Fibroblast of skin of right biceps (primary cell): Measurements from ENCODE around the gene TM9SF3.

Source experiments
- DNase-seq: peaks from one replicate; pipeline ENCODE4 v3.0.0-alpha.2; 2013

Gene TM9SF3

DNA sequence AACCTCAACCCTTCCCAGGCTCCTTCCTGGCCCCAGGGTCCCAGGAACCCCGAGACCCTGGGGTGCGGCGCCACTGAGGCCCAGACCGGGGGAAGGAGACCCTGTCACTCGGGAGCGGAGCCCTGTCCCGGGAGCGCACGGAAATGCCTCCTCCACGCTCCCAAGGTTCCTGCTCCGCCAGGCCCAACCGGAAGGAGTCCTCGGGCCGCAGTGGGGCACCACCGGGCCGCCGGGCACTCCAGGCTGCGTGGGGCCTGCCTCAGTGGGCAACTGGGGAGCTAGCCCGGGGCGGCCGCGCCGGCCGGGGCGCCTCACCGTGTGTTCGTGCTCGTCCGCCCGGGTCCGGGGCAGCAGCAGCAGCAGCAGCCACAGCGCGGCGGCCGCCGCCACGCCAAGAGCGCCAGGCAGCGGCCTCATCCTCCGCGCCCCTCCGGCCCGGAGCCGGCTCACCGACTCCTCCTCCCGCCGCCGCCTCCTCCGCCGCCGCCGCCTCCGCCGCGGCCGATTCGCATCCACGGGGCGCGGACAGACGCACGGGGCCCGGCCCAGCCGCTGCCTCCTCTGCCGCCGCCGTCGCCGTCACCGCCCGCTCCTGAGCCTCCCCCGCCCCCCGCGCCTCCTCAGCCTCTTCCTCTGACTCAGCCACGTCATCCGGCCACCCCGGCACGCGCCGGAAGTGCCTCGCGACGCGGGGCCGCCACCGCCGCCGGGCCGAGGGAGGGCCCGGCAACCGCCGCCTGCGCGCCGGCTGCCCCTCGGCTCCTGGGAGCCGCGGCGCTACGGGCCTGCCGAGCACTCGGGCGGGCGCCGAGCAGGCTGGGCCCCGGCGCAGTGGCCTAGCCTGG lies at the start of gene TM9SF3:
TSS of gene TM9SF3 (minus strand) at position 594 of the 845 bp plus-strand sequence. CDS start at position 417, 177 bp downstream.
- peak; percentile 93 for DNase-seq

DNA sequence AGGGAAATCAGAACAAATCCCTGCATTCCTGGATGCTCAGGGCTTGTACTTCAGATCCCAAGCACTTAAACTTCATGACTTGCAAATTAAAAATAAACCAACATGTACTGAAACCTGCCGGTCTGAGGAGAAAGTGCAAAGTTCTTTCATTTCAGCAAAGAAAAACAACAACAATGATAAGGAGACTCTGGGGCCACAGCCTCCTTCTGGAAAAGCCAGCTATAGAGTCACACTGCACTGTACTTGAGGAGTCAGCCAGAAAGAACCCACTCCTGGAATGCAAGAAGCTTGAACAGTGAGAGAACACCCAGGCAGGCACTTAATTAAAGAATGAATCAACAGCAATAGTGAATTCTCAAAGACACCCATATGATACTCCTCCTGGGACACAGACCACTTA lies 49.7 kb upstream of the TM9SF3 start:
- DNase-seq = no peak

DNA sequence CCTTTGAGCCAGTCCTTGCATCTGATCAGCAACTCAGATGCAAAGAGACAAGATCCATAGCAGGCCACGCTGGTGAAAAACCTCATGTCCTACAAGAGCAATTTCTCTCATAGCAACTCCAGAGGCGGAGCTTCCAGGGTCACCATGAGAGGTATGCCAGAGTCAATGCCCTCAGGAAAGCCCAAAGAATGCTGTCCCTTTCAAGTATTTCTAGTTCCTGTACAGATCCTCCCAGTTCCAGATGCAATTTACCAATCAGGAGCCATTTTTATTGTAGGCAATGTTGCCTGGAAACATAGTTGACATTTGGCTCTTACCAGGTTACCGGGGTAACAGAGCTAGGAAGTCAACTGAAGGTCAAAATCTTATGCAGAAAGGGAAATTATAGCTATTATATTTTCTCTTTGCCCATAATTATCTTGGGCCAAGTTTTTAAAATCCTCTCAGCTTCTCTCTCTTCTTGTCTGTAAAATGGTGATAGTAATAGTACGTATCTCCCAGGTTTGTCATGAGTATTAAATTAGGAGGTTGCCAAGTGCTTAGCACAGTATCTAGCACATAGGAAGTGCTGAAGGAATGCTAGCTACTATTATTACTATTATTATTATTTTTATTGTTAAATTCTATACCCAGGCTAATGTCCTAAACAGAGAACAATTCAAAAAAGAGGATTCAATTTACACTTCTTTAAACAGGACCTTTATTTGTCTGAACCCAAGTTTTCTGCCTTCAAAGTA lies 46.3 kb upstream of the TM9SF3 start:
- no peak for DNase-seq

DNA sequence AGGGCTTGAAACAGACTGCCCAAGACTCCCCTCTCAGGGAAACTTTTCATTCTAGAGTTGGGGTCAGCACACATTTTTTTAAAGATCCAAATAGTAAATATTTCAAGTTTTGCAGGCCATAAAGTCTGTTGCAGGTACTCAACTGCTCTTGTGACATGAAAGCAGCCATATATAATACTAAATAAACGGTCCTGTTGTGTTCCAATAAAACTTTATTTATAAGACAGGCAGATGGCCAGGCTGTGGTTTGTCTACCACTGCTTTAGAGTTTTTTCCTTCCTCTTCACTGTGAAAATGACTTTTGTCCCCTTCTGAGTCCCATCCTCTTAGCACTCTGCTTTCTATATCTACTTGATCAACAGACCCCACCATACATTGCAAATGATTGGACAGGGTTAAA lies 40.5 kb upstream of the TM9SF3 start:
- DNase-seq = no peak

DNA sequence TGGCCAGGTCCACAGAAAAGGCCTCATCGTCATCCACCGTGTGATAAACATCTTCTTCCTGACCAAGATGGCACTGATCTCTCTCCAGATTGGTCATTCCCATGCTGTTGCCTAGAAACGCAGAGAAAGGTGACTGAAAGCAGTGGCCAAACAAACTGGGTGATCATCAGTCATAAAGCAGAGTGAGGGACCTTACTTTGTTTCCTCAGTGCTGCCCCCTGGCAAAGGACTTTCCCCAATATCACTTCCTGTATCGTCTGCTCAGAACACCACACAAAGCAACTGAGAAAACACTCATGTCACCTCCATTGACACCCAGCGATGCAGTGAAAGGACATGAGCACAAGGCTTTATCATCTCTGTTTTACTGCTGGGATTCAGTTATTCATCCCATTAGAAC lies 40.0 kb upstream of the TM9SF3 start:
- DNase-seq = no peak

DNA sequence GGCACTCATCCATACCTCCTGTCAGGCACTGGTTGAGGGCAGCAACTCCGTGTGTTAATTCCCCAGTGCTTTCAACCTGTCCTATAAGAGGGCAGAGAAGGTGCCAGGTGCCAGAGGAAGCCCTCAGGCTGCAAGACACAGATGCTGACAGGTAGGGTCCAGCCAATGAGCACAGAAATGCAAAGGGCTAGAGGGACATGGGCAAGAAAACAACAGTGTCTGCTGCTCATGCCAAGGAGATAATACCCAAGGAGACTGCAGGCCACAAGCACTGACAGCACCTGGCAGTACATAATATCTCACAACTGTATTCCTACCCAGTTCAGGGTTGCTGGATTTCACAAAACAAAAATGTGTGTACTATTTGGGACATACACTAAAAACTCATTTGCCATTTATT lies 38.4 kb upstream of the TM9SF3 start:
- no peak for DNase-seq

DNA sequence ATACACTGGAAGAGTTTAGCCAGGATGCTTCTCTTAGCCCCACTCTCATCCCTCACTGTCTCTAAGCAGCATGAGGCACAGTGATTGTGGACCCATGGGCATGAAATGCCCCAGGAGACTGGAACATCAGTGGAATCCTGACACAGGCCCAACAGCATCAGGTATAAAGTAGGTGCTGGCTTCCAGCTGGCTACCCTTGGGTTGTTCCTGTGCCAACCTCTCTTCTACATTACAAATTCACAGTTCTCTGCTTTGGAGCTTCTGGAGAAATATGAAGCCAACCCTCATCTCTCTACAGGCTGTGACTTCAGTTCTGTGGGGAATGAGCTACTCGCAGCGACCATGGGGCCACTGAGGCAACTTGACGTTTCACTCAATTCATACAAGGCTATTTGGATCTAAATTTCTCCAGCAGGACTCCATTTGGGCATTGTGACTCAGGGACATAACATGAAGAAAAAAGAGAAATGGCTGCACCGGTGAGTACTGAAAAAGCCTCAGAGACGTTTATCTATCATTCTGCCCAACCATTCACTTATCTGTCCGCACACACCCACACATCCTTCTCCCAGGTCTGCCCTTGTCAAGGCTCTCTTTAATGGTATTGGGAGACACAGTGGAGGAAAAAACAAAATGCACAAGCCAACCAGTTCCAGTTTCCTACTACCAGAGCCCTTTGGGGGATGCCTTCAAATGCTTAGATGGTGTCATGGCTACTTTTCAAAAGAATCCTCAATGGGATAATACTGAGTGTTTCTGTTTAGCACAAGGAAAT lies 35.4 kb upstream of the TM9SF3 start:
- no peak for DNase-seq

DNA sequence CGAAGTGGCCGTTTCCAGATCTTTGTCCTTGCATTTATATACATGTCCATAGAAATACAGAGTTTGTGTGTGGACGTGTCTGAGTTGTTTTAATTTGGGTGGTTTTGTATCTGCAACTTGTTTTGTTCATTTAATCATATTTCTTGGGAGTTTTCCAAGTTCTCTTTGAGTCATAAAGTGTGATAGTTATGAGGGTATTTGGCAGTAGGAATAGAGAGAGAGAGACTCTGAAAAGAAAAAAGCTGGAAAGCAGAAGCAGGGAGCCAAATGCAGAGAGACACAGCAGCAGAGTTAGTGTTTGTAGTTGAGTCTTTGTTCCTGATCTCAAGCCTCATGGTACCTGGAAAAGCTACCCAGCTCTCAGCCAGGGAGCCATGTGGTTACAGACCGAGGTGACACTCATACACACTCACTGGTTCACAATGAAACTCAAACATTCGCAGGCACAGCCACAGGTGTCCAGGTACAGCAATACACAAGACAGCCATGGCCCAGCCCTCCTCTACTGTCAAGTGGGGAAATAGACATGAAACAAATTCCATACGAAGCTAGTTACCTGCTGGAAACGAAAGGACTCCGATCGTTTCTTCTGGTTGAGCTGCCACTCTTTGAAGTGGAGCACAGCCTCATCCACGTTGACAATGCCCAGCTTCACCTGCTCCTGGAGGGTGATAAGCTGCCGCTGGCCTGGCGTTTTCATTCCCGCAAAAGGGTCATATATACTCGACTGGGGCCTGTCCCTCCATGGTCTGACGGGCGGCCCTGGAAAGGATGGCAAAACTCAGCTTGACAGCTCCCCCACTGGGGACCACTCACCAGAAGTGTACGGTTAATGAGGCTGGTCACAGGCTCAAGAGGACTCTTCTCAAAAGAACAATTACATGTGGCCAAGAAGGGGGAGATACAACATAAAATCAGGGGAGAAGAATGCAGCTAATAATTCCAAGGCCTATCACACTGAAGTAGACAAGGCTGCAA lies 33.3 kb upstream of the TM9SF3 start:
- peak; percentile 19 for DNase-seq

DNA sequence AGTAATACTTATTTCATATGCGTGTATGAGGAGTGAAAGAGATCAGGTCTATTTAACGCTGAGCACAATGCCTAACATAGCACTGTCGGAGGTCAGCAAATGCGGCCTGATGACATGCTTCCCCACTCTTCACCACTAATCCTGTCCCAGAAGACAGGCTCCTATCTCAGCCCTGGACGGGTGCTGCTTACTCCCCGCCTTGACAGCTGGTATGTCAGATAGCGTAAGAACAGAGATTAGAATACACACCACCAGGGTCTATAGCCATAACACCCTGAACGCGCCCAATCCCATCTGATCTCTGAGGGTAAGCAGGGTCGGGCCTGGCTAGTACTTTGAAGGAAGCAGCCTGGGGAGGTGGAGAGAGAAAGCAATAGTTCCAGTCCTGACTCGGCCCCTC lies 32.3 kb upstream of the TM9SF3 start:
- DNase-seq = no peak

DNA sequence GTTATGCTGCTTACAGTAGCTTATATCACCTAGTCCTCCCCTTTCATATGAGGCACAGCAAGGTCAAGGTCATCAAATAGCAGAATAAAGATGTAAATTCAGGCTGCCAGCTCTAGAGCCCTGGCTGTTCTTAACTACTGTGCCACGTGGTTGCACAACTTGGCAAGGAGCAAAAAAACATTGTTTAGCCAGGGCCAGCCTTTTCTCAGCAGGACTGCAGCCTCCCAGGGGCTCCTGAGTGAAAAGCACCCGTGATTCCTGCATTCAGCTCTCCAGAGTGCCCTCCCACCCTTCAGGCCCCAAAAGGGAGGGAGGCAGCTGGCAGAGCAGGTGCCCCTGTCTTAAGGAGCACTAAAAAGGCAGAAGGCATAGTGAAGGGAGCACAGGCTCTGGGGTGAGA lies 31.8 kb upstream of the TM9SF3 start:
- no peak for DNase-seq

DNA sequence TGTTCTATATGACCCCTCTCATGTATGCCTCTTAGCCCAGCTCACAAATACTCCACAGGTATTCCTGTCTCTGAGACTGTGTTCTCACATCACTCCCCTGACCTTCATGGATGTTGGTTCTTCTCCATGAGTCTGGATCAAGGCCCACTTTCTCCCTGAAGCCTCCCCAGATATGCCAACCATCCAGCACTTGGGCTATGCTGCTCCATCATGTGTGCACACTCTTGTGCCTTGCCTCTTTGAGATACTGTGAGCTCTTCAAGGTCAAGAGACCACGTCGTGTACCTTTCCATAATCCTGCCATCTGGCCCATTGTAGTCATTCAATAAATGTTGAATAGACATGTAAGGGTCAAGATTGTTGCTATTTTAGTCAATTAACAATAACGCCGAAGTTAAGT lies 30.1 kb upstream of the TM9SF3 start:
- no peak for DNase-seq

DNA sequence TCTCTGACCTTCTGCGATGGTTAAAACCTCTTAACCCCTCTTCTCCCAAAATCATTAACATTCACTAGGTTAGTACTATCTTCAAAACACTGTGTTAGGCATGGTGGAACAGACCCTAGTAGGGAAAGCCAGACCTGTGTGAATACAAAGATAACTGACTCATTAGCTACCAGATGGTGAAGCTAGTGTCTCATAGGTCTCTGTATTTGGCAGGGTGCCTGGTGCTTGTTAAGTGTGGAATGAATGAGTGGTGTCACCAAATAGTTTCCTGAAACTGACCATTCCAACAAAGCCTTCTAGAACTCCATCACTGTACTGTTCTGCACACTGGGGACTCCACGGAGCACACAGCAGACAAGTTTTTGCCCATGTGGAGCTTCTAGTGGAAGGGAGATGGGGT lies 27.7 kb upstream of the TM9SF3 start:
- peak; percentile 96 for DNase-seq

DNA sequence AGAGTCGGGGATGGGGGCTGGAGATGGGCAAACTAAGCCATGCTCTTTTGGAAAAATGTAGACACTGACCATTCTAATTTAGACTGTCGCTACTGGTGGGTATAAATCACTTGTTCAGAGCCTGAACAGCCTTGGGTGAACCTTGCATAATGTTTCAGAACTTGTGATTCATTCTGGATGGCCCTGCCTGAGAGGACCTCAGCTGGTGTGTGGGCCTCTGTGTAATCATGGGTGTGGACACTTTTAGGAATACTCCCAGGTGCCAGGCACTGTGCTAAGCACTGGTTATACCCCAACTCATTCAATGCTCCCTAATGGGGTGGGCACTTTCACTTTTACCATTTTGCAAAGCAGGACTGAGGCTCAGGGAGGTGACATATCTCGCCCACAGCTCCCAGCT lies 26.8 kb upstream of the TM9SF3 start:
- DNase-seq = no peak

DNA sequence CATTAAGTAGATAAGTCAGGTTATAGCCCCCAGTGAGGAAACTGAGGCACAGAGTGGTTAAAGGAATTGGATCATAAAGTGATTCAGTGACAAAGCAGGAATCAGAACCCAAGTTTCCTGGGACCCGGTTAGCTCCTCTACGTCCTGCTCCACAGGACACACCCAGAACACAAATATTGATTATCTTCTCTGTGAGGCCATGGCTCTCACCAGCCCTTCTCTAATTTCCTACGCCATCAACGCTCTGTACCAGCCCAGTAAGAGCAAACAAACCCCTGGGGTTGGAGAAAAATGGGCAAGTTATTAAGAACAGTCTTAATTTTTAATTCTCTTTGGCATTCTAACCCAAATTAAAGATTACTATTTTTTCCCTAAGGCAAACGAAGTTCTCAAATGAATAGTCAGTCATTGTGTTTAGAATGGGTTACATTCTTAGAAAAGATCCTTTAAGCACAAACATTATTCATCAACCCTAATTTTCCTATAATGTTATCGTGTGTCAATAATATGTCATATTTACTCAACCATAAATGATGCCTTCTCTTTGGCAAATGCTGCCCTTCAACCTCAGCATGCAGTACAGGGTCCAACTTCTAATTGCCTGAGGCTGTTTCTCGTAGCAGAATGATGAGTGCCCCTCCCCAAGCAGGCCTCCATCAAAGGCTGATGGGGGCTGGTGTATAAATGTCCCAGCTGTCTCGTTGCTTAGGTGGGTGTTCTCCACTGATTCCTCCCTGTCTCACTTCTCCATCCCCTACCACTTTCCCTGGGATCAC lies 25.4 kb upstream of the TM9SF3 start:
- DNase-seq = no peak

DNA sequence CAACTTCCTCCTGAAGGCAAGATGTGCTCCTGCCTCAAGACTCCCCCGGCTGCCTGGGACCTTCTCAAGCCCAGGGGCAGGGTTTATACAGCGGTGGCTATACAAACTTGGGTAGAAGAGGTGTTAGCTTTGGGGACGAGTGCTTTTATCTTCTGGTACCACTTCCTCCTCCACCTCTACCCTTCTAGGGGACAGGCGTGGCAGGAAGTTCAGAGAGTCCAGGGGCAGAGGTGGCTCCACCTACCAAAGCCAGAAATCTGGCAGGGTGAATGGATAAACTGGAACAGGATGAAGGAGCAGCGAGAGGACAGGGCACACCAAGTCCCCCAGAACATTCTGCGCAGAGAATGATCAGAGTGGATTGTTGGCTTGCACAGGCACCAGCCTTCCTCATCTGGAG lies 24.0 kb upstream of the TM9SF3 start:
- DNase-seq = no peak

DNA sequence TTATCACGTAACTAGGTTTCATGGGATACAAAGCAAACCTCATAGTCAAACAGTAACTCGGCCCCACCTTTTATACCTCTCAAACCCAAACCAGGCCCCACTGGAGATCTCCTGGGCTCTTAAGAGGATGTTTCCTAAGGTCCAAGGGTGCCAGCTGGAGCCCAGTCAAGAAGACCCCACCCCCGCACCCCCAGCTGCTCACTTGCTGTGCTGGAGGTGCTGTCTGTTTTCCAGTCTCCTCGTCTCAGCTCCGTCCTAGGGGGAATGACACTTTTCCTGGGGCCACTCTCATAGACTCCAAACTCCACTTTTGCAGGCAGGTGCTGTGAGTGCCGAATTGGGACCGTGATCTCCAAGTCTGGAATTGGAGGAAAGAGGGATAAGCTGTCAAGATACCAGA lies 22.7 kb upstream of the TM9SF3 start:
- no peak for DNase-seq

DNA sequence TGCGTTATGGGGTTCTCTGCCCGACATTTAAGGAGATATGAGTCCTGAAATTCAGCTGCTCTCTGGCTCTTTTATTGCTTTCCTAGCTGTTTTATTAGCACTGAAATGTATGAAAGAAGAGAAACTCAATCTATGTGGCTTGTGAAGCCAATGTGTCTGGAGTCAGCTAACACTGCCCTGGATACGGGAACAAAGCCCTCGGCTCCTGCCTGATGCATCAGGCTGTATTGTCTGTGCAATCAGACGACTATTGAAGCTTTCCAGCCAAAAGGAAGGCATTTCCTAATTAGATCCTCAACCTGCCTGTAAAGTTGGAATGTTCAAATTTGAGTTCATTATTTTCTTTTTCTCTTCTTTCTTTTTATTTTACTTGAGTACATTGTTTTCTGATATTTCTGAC lies 22.0 kb upstream of the TM9SF3 start:
- DNase-seq = no peak

DNA sequence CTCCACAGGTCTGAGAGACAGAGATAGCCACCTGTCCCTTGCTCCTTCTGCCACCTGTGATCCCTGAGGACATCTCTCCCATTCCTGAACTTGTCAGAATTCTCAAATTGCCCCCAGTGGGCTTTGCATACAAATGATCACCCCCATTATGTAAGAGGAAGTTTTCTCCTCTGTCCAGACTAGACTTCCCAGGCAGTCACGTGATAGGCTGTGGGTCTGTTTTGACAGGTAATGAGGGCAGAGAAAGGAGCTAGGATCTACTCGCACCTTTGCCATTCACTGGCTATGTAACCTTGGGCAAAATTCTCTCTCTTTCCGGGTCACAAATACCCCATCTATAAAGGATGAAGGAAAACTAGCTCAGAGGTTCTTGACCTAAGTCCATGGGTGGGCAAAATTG lies 21.4 kb upstream of the TM9SF3 start:
- no peak for DNase-seq

DNA sequence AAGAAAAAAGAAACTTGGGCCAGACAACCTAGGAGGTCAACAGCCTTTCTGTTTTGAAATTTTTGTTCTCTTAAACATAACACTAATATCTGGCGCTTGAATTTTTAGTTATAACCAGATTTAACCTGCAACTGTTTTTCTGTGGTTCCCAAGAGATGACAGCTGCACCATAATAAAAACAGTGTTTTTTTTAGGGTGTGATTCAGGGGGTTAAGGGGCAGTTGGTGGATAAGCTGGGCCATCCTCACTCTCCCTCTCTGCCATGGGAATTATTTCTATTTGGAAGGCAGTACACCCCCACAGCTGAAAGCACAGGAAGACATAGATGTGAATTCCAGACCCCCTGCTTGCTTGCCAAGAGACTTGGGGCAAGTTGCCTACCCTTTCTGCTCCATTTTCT lies 20.1 kb upstream of the TM9SF3 start:
- DNase-seq = no peak

DNA sequence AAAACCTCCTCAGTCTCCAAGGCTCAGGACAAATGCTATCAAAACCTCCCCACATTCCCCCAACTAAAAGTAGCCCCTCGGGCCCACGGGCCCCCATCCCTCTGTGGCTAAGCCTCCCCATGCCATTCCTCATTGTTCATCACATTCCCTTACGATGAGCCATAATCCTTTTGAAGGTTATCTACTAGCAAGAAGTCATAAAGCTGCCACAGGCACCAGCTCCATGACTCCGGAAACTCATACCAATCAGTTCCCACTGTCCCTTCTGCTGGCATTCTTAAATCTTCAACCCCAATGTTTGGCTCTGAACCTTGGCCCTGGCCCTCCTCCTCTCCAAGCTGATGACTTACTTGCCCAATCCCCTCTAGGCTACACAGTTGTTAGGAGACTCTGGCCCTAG lies 19.4 kb upstream of the TM9SF3 start:
- peak; percentile 71 for DNase-seq

DNA sequence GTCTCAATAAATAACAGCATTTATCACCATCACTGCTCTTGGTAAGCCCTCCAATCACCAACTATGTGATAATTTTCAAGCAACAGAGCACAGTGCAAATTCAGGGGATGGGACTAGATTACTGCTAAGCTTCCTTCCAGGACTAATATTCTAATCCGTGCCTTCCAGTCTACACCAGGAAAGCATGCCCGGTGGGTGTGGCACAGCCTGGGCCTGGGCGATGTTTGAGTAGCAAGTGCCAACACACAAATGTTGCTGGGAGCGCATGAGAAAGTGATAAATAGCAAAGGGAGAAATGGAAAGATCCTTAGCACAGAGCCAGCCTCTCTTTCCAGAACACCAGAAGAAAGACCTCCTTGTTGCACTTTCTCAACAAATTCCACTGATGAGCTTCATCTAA lies 13.5 kb upstream of the TM9SF3 start:
- no peak for DNase-seq

DNA sequence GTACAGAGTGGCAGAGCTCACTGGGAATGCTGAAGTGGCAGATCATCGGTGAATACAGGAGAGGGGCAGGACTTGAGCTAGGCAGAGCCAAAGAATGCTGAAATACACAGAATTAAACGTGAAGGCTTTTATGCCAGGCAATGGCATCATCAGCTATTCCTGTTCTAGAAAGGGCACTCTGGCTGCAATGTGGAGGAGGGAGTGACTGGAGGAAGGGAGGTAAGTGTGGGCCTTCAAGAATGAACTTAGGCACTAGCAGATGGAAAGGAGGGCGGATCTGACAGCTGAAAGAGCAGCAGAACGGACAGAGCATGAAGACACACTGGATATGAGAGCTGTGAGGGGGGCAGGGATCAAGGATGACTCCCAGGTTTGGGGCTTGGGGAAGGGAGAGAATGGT lies 12.0 kb upstream of the TM9SF3 start:
- no peak for DNase-seq
